Endothelial cell of umbilical vein (primary cell): ENCODE data around the gene RUNDC1. TPM values are rescaled to one million over a fixed set of nuclear protein-coding genes. Genes with fewer than 3 reads are reported as not detected.

Experiments
- BruUV-seq: library from RNA; stranded (reverse); fragments of 400-500 nt; replicated peaks from 2 replicates; lab custom pipeline; 2021; lab: Mats Ljungman, UMichigan
- CTCF ChIA-PET: fragments of 300-600, 350-600 bp; sonication (Branson Sonifier 250); formaldehyde crosslinking; loops from one replicate; lab custom pipeline; 2021; ENCODE audit warnings: antibody characterized with exemption, inconsistent platforms; lab: Charles Lee
- POLR2A ChIA-PET: fragments of 300-600, 350-600 bp; sonication (Branson Sonifier 250); formaldehyde crosslinking; loops from one replicate; lab custom pipeline; 2021; ENCODE audit warnings: antibody characterized with exemption, inconsistent platforms; lab: Charles Lee
- DNase-seq: peaks from one replicate; pipeline ENCODE4 v3.0.0-alpha.2; 2011; ENCODE audit warnings: low read depth, low spot score
- FAIRE-seq: peaks from 2 replicates; lab custom pipeline; 2011; peaks lifted over from hg19 to GRCh38; lab: Jason Lieb, UNC
- H2AFZ ChIP-seq: 2 replicates; pipeline ENCODE4 v1.6.0; 2012; ENCODE audit warnings: low read depth, low read length, control low read depth, inconsistent platforms
- H3K27ac ChIP-seq: 2 replicates; pipeline ENCODE4 v1.5.1; 2011; ENCODE audit warnings: low read depth, mild to moderate bottlenecking, control low read depth, low read length, moderate library complexity; ENCODE audit not compliant: insufficient read depth
- H3K27me3 ChIP-seq, 2 experiments: 2 replicates each; pipeline versions ENCODE4 v1.6.0 to v1.6.1; 2011; ENCODE audit warnings: low read length in 2 of 2, mixed read lengths in 1 of 2; ENCODE audit not compliant: control insufficient read depth in 2 of 2, insufficient read depth in 2 of 2
- H3K36me3 ChIP-seq, 2 experiments: 2 replicates in 1 of 2; 3 replicates in 1 of 2; pipeline ENCODE4 v1.5.1; 2011; ENCODE audit warnings: low read length in 2 of 2, mild to moderate bottlenecking in 1 of 2, moderate library complexity in 1 of 2; ENCODE audit not compliant: control insufficient read depth in 2 of 2, insufficient read depth in 2 of 2; ENCODE audit errors: extremely low read depth in 1 of 2
- H3K4me1 ChIP-seq: 3 replicates; pipeline ENCODE4 v1.5.1; 2011; ENCODE audit warnings: mild to moderate bottlenecking, low read length; ENCODE audit not compliant: control insufficient read depth, insufficient read depth; ENCODE audit errors: extremely low read depth
- H3K4me2 ChIP-seq: 2 replicates; pipeline ENCODE4 v1.6.1; 2011; ENCODE audit warnings: low read length, control low read depth, mixed read lengths; ENCODE audit not compliant: insufficient read depth
- H3K4me3 ChIP-seq, 3 experiments: fragments of 200-600 bp in 1 of 3; sonication (generic), shearing (Covaris generic) in 1 of 3; replicated peaks in 1 of 3; 2 replicates each; pipeline ENCODE4 v1.5.1; 2011 to 2016; ENCODE audit warnings: control low read depth in 3 of 3, low read length in 3 of 3, mild to moderate bottlenecking in 2 of 3, inconsistent platforms in 1 of 3, low read depth in 1 of 3, moderate library complexity in 1 of 3; ENCODE audit not compliant: insufficient read depth in 1 of 3
- H3K79me2 ChIP-seq: 2 replicates; pipeline ENCODE4 v1.6.0; 2012; ENCODE audit warnings: low read length, inconsistent platforms; ENCODE audit not compliant: control insufficient read depth, insufficient read depth
- H3K9ac ChIP-seq: replicated peaks from 2 replicates; pipeline ENCODE3; 2011; ENCODE audit warnings: low read length, control low read depth; ENCODE audit not compliant: insufficient read depth; ENCODE audit errors: extremely low read depth
- H3K9me1 ChIP-seq: replicated peaks from 3 replicates; pipeline ENCODE4 v1.6.0; 2011; ENCODE audit warnings: mild to moderate bottlenecking, low read length; ENCODE audit not compliant: control insufficient read depth, insufficient read depth; ENCODE audit errors: extremely low read depth
- H3K9me3 ChIP-seq: replicated peaks from 2 replicates; pipeline ENCODE4 v1.5.1; 2012; ENCODE audit warnings: low read length, inconsistent platforms; ENCODE audit not compliant: control insufficient read depth, insufficient read depth
- H4K20me1 ChIP-seq: replicated peaks from 2 replicates; pipeline ENCODE3; 2011; ENCODE audit warnings: mild to moderate bottlenecking, low read length; ENCODE audit not compliant: control insufficient read depth, insufficient read depth; ENCODE audit errors: extremely low read depth
- CTCF ChIP-seq, 2 donors: IDR thresholded peaks; 1 replicate in 1 of 2; 2 replicates in 1 of 2; pipeline ENCODE4 v1.5.1; 2011; ENCODE audit warnings: low read length in 2 of 2, mild to moderate bottlenecking in 2 of 2, moderate library complexity in 2 of 2, control low read depth in 1 of 2, inconsistent platforms in 1 of 2, low read depth in 1 of 2; ENCODE audit not compliant: insufficient read depth in 1 of 2; ENCODE audit errors: extremely low read depth in 1 of 2
- EZH2 ChIP-seq: IDR thresholded peaks from 2 replicates; pipeline ENCODE4 v1.6.1; 2012; ENCODE audit warnings: borderline replicate concordance, low read depth, mild to moderate bottlenecking, moderate library complexity, low read length, inconsistent platforms; ENCODE audit not compliant: severe bottlenecking
- FOS ChIP-seq: IDR thresholded peaks from 2 replicates; pipeline ENCODE4 v1.6.1; 2011; ENCODE audit warnings: mild to moderate bottlenecking, low read length, moderate library complexity, borderline replicate concordance; ENCODE audit not compliant: insufficient read depth
- GATA2 ChIP-seq: IDR thresholded peaks from 2 replicates; pipeline ENCODE4 v1.7.0; 2011; ENCODE audit warnings: low read depth, mild to moderate bottlenecking, moderate library complexity, mixed read lengths, low read length; ENCODE audit not compliant: insufficient read length, insufficient read depth
- JUN ChIP-seq: IDR thresholded peaks from 2 replicates; pipeline ENCODE4 v1.6.1; 2011; ENCODE audit warnings: borderline replicate concordance, low read depth; ENCODE audit not compliant: insufficient read length, insufficient read depth
- MYC ChIP-seq: IDR thresholded peaks from one replicate; pipeline ENCODE4 v1.6.1; 2011; ENCODE audit warnings: mild to moderate bottlenecking, low read depth, low read length
- POLR2A ChIP-seq: IDR thresholded peaks from 2 replicates; pipeline ENCODE4 v1.6.1; 2012; ENCODE audit warnings: low read depth, mild to moderate bottlenecking, control low read depth, low read length
- POLR2AphosphoS5 ChIP-seq: IDR thresholded peaks from 2 replicates; pipeline ENCODE4 v1.6.1; 2012; ENCODE audit warnings: low read depth, mild to moderate bottlenecking, control low read depth, low read length, moderate library complexity; ENCODE audit not compliant: insufficient read depth
- dilution Hi-C: fragments of 300-500 bp; cut with MboI; formaldehyde crosslinking; loops from one replicate; pipeline ENCODE4 v1.15.0; 2019; ENCODE audit warnings: low sequenced_read_pairs; ENCODE audit not compliant: extremely low pct_ligation_motif_present
- intact Hi-C: fragments of 100-400 bp; cut with micrococcal nuclease; formaldehyde crosslinking; loops from one replicate; pipeline ENCODE4 v1.10.0; 2022
- polyA plus RNA-seq, 4 experiments: library from polyadenylated mRNA; depleted of rRNA in 3 of 4; stranded (reverse) in 3 of 4; unstranded in 1 of 4; fragments of >200 nt; gene quantifications; 2 replicates each; pipeline versions ENCODE4 v1.2.1 to v1.2.3, GENCODE V29; 2011 to 2012; ENCODE audit warnings: missing spikeins in 1 of 4
- total RNA-seq: library from RNA; stranded (reverse); gene quantifications from 2 replicates; pipeline ENCODE4 v1.2.3, GENCODE V29; 2021
- TF ChIP-seq, protein P1 (sequence below): IDR thresholded peaks from 2 replicates; pipeline ENCODE4 v1.6.1; 2011; ENCODE audit not compliant: insufficient read depth, insufficient read length

The RUNDC1 gene
- total and polyA plus RNA-seq, 2 donors (not counting 3 experiments of a cell fraction or from before 2014, with no cell fraction given), result 9.2 to 12.0 TPM

DNA sequence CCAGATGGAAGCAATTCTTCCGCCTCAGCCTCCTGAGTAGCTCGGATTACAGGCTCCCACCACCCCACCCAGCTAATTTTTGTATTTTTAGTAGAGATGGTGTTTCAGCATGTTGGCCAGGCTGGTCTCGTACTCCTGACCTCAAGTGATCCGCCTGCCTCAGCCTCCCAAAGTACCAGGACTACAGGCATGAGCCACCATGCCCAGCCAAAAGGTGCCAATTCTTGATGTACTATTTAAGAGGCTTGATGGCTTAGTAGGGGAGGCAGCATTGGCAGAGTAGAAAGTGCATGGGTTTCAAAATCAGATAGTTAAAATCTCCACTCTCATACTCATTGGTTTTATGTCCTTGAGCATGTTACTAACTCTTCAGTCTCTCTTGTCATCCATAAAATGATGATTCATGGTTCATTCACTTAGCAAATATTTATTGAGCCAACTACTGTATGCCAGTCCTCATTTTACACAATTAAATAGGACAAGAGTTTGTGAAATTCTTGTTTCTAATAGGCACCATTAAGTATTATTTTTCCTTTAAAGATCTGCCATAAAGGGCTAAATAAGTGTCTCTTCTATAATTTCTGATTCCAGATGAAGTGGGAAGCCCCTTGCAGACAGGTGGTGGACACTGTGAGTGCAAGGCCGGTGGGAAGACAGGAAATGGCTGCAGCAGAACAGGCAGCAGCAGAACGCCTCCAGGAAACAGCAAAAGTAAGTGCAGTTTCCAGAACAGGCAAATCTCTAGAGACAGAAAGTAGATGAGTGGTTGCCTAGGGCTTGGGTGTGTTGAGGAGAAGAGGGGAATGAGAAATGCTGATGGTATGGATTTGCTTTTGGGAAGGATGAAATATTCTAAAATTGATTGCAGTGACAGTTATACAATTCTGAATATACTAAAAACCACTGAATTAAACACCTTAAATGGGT, 9.6 kb downstream of the RUNDC1 start:
- Histone ChIP-seq H3K4me2 (no peak overlapping the region), H3K4me1 (peaks cover 10% of the 10 kb centered on the region), H3K79me2 (peaks cover 5% of the 10 kb centered on the region), H3K9me3 (no peaks in the 10 kb centered on the region), H3K27me3 (no peaks in the 10 kb centered on the region), H3K4me3 (no peak overlapping the region), H3K27ac (no peak overlapping the region), H4K20me1 (no peaks in the 10 kb centered on the region), H3K9ac (no peak overlapping the region), H3K9me1 (no peaks in the 10 kb centered on the region), H2AFZ (no peak overlapping the region), H3K36me3 (peaks cover 20 to 25% of the 10 kb centered on the region in 2 experiments)
- CTCF ChIA-PET, result no interaction called here
- dilution Hi-C loops, result no loop called here
- POLR2A ChIA-PET, result no interaction called here
- intact Hi-C loops, result no loop called here
- FAIRE-seq, result no peak
- BruUV-seq, result no TSS peak
- TF ChIP-seq, protein P1, sequence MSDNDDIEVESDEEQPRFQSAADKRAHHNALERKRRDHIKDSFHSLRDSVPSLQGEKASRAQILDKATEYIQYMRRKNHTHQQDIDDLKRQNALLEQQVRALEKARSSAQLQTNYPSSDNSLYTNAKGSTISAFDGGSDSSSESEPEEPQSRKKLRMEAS, result no peak
- TF ChIP-seq POLR2AphosphoS5 (no peak), EZH2 (no peak), JUN (no peak), FOS (no peak), POLR2A (no peak), GATA2 (no peak), CTCF (IDR thresholded peaks at IDR 0.05; ENCODE audit: extremely low read depth in 1 of 2, insufficient read depth in 1 of 2, low read depth in 1 of 2, low read length in 2 of 2) (no peak), MYC (no peak)
- DNase-seq, result no peak
